DOHH2 (cell line): Measurements from ENCODE around the gene GOLGA1.
A peak's percentile ranks its signal among the peaks of the same experiment; 100 is the strongest.
"Not testable (repeated sequence)": the region's sequence is repeated elsewhere in the genome, so short reads cannot be mapped to it uniquely, and the experiment has no call there.

ENCODE experiments used
- H3F3A ChIP-seq: fragments of 200-600 bp; sonication (generic), shearing (Covaris generic); 2 replicates; pipeline ENCODE4 v1.6.0; 2016; ENCODE audit warnings: antibody characterized with exemption, mild to moderate bottlenecking; ENCODE audit not compliant: control insufficient read depth, insufficient read depth
- H3K27ac ChIP-seq: fragments of 200-600 bp; sonication (generic); 2 replicates; pipeline ENCODE4 v1.5.1; 2014; ENCODE audit warnings: low read depth, mild to moderate bottlenecking, low read length, moderate library complexity
- H3K27me3 ChIP-seq: fragments of 200-600 bp; sonication (generic); 2 replicates; pipeline ENCODE4 v1.6.1; 2014; ENCODE audit warnings: mild to moderate bottlenecking, low read length, mixed read lengths; ENCODE audit not compliant: control insufficient read depth
- H3K36me3 ChIP-seq: fragments of 200-600 bp; sonication (generic); 2 replicates; pipeline ENCODE4 v1.6.1; 2014; ENCODE audit warnings: mild to moderate bottlenecking, low read length, moderate library complexity, mixed read lengths; ENCODE audit not compliant: control insufficient read depth
- H3K4me1 ChIP-seq: fragments of 200-600 bp; sonication (generic); 2 replicates; pipeline ENCODE4 v1.6.1; 2014; ENCODE audit warnings: mild to moderate bottlenecking, low read length, mixed read lengths; ENCODE audit not compliant: control insufficient read depth
- H3K4me2 ChIP-seq: fragments of 200-600 bp; sonication (generic); 2 replicates; pipeline ENCODE4 v1.6.0; 2014; ENCODE audit warnings: mild to moderate bottlenecking, low read length, moderate library complexity
- H3K4me3 ChIP-seq: fragments of 200-600 bp; sonication (generic); 2 replicates; pipeline ENCODE4 v1.5.1; 2014; ENCODE audit warnings: mild to moderate bottlenecking, low read length, mixed read lengths
- H3K79me2 ChIP-seq: fragments of 200-600 bp; sonication (generic); 2 replicates; pipeline ENCODE4 v1.6.1; 2014; ENCODE audit warnings: mild to moderate bottlenecking, low read length, mixed read lengths; ENCODE audit not compliant: control insufficient read depth
- H3K9me2 ChIP-seq: fragments of 200-600 bp; sonication (generic); replicated peaks from 2 replicates; pipeline ENCODE4 v1.6.1; 2014; ENCODE audit warnings: mild to moderate bottlenecking, low read length, mixed read lengths; ENCODE audit not compliant: control insufficient read depth
- H3K9me3 ChIP-seq: fragments of 200-600 bp; sonication (generic); 2 replicates; pipeline ENCODE4 v1.6.1; 2014; ENCODE audit warnings: antibody characterized with exemption, low read length, mixed read lengths; ENCODE audit not compliant: control insufficient read depth, insufficient read depth
- H4K20me1 ChIP-seq: fragments of 200-600 bp; sonication (generic); 2 replicates; pipeline ENCODE4 v1.6.0; 2014; ENCODE audit warnings: low read depth, mild to moderate bottlenecking, antibody characterized with exemption, low read length, moderate library complexity; ENCODE audit not compliant: control insufficient read depth, insufficient read depth
- EZH2phosphoT487 ChIP-seq: fragments of 200-600 bp; sonication (generic); IDR thresholded peaks from 2 replicates; pipeline ENCODE4 v1.6.1; 2017; ENCODE audit warnings: borderline replicate concordance, mild to moderate bottlenecking, antibody characterized with exemption, low read length, moderate library complexity, mixed read lengths
- TF ChIP-seq, protein P1 (sequence below): fragments of 200-600 bp; sonication (generic); IDR thresholded peaks from one replicate; pipeline ENCODE4 v1.5.1; 2014; ENCODE audit warnings: antibody characterized with exemption, mild to moderate bottlenecking, low read depth, low read length; ENCODE audit not compliant: poor library complexity, severe bottlenecking

GOLGA1 gene

DNA sequence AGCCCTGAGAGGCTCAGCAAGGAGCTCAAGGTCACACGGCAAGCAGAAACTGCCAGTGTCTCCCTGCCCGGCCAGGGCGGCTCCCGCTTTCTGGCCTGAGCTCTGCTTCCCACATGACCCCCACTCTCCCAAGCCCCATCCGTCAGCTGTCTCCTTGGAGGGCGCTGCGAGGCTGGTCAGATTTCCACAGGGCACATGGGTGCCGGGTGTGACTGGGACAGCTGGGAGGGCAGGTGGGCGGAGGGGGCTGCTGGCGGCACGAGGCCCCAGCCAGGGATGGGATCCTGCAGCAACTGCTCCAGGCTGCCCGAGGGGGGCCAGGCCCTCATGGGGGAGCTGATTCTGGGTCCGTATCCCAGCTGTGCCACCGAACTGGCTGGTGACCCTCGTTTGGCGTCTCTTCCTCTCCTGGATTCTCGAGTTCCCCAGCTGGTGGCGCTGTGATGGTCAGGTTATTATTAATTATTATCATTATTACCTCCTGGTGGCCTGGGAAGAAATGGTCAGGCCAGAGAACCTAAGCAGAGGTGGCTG is 100.5 kb downstream of the GOLGA1 start:
- no peak overlapping the region for H3K27ac ChIP-seq
- TF ChIP-seq, protein P1, sequence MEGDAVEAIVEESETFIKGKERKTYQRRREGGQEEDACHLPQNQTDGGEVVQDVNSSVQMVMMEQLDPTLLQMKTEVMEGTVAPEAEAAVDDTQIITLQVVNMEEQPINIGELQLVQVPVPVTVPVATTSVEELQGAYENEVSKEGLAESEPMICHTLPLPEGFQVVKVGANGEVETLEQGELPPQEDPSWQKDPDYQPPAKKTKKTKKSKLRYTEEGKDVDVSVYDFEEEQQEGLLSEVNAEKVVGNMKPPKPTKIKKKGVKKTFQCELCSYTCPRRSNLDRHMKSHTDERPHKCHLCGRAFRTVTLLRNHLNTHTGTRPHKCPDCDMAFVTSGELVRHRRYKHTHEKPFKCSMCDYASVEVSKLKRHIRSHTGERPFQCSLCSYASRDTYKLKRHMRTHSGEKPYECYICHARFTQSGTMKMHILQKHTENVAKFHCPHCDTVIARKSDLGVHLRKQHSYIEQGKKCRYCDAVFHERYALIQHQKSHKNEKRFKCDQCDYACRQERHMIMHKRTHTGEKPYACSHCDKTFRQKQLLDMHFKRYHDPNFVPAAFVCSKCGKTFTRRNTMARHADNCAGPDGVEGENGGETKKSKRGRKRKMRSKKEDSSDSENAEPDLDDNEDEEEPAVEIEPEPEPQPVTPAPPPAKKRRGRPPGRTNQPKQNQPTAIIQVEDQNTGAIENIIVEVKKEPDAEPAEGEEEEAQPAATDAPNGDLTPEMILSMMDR: peak; percentile 70
- no peak for TF ChIP-seq EZH2phosphoT487
- no peak overlapping the region for H3K4me3 ChIP-seq

DNA sequence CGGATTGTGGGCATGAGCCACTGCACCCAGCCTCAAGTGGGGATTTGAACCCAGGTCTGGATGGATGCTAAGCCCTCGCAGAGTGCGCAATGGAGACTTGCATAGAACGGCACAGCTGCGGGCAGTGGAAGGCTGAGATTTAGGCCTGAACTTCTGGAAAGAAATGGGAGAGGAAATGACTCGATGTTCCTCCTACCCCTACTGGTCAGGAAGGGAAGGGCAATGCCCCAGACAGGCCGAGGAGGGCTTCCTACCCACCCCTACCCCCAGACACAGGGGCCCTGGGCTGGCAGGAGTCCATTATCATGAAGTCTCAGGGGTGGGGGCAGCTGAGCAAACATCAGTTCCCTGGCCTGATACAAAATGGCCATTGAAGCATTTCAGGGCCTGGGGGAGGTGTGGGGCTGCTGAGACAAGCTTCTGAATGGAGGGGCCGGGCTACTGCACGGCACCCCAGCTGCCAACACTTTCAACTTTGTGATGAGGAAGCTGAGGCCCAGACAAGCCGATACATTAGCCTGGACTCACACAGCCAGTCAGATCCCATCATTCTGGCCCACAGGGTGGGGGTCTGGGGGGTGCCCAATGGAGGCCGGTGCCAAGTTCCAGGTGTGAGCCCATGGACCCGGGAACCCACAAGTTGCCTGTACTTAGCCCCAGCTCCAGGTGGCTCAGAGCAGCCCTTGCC is 101.1 kb downstream of the GOLGA1 start:
- H3K4me2 ChIP-seq: no peak overlapping the region
- no peak overlapping the region for H3K27ac ChIP-seq
- H3K36me3 ChIP-seq: no peaks in the 10 kb centered on the region
- H3F3A ChIP-seq: no peaks in the 10 kb centered on the region
- no peaks in the 10 kb centered on the region for H3K9me3 ChIP-seq
- no peaks in the 10 kb centered on the region for H3K27me3 ChIP-seq
- no peak for TF ChIP-seq EZH2phosphoT487
- TF ChIP-seq, protein P1: peak; percentile 51
- H3K4me3 ChIP-seq: no peak overlapping the region
- no peaks in the 10 kb centered on the region for H4K20me1 ChIP-seq
- no peaks in the 10 kb centered on the region for H3K9me2 ChIP-seq
- H3K79me2 ChIP-seq: no peaks in the 10 kb centered on the region
- peaks cover 4% of the 10 kb centered on the region; the same call in 1 of the 2 replicates for H3K4me1 ChIP-seq

More for the DNA sequence above, 100.5 kb downstream of the GOLGA1 start:
- H3K4me2 ChIP-seq: no peak overlapping the region
- no peaks in the 10 kb centered on the region for H3K79me2 ChIP-seq
- no peaks in the 10 kb centered on the region for H3K9me2 ChIP-seq
- no peaks in the 10 kb centered on the region for H3K36me3 ChIP-seq
- H3F3A ChIP-seq: no peaks in the 10 kb centered on the region
- H3K27me3 ChIP-seq: no peaks in the 10 kb centered on the region
- H4K20me1 ChIP-seq: no peaks in the 10 kb centered on the region
- peaks cover under 1% of the 10 kb centered on the region; the same call in 1 of the 2 replicates for H3K4me1 ChIP-seq
- H3K9me3 ChIP-seq: no peaks in the 10 kb centered on the region

DNA sequence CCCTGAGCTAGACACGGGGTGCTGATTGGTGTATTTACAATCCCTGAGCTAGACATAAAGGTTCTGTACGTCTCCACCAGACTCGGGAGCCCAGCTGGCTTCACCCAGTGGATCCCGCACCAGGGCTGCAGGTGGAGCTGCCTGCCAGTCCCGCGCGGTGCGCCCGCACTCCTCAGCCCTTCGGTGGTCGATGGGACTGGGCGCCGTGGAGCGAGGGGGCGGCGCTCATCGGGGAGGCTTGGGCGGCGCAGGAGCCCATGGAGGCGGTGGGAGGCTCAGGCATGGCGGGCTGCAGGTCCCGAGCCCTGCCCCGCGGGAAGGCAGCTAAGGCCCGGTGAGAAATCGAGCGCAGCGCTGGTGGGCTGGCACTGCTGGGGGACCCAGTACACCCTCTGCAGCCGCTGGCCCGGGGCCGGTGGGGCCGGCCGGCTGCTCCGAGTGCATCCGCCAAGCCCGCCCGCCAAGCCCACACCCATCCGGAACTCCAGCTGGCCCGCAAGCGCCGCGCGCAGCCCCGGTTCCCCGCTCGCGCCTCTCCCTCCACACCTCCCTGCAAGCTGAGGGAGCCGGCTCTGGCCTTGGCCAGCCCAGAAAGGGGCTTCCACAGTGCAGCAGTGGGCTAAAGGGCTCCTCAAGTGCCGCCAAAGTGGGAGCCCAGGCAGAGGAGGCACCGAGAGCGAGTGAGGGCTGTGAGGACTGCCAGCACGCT is 102.2 kb downstream of the GOLGA1 start:
- not testable (repeated sequence) for H3K79me2 ChIP-seq, H3K4me1 ChIP-seq, H3K36me3 ChIP-seq, H3K4me2 ChIP-seq, H3K9me3 ChIP-seq, H3K4me3 ChIP-seq, H4K20me1 ChIP-seq, H3K27ac ChIP-seq, H3F3A ChIP-seq, H3K9me2 ChIP-seq, H3K27me3 ChIP-seq

DNA sequence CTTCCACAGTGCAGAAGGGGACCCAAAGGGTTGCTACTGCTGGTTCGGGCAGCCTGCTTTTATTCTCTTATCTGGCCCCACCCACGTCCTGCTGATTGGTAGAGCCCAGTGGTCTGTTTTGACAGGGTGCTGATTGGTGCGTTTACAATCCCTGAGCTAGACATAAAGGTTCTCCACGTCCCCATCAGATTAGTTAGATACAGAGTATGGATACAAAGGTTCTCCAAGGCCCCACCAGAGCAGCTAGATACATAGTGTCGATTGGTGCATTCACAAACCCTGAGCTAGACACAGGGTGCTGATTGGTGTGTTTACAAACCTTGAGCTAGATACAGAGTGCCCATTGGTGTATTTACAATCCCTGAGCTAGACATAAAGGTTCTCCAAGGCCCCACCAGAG is 102.8 kb downstream of the GOLGA1 start:
- not testable (repeated sequence) for H3F3A ChIP-seq, H3K27ac ChIP-seq, H3K9me2 ChIP-seq, H3K27me3 ChIP-seq, H3K36me3 ChIP-seq, H3K4me2 ChIP-seq, H3K79me2 ChIP-seq, H3K4me3 ChIP-seq, H4K20me1 ChIP-seq, H3K9me3 ChIP-seq, H3K4me1 ChIP-seq
